Mesendoderm (in vitro differentiated cells): ENCODE results near the gene BABAM2.

ENCODE experiments used
- DNase-seq: peaks from one replicate; pipeline ENCODE4 v3.0.0; 2013
- H2AK5ac ChIP-seq: 2 replicates; pipeline ENCODE4 v1.6.1; 2013; ENCODE audit warnings: low read length, inconsistent platforms
- H2BK120ac ChIP-seq: 2 replicates; pipeline ENCODE4 v1.6.1; 2013; ENCODE audit warnings: low read depth, mild to moderate bottlenecking, low read length, moderate library complexity, mixed read lengths
- H2BK15ac ChIP-seq: replicated peaks from 2 replicates; pipeline ENCODE4 v1.6.1; 2013; ENCODE audit warnings: low read depth, mild to moderate bottlenecking, moderate library complexity
- H2BK5ac ChIP-seq: 2 replicates; pipeline ENCODE4 v1.6.1; 2013; ENCODE audit warnings: low read length, inconsistent platforms
- H3K18ac ChIP-seq: 2 replicates; pipeline ENCODE4 v1.6.1; 2013; ENCODE audit warnings: mild to moderate bottlenecking, low read length, mixed read lengths
- H3K23ac ChIP-seq: one replicate; pipeline ENCODE4 v1.6.1; 2013; ENCODE audit warnings: low read length
- H3K27ac ChIP-seq: 2 replicates; pipeline ENCODE4 v1.5.1; 2013; ENCODE audit warnings: low read depth, mild to moderate bottlenecking, inconsistent platforms, low read length, moderate library complexity
- H3K27me3 ChIP-seq: 2 replicates; pipeline ENCODE4 v1.6.1; 2013; ENCODE audit warnings: low read length, control low read depth, mild to moderate bottlenecking, inconsistent platforms; ENCODE audit not compliant: insufficient read depth, poor library complexity
- H3K36me3 ChIP-seq: 2 replicates; pipeline ENCODE4 v1.6.1; 2013; ENCODE audit warnings: low read length, inconsistent platforms; ENCODE audit not compliant: control insufficient read depth, insufficient read depth
- H3K4ac ChIP-seq: one replicate; pipeline ENCODE4 v1.6.1; 2013; ENCODE audit warnings: low read depth, mild to moderate bottlenecking, low read length, moderate library complexity
- H3K4me1 ChIP-seq: 2 replicates; pipeline ENCODE4 v1.6.1; 2013; ENCODE audit warnings: low read depth, low read length, inconsistent platforms; ENCODE audit not compliant: control insufficient read depth
- H3K4me2 ChIP-seq: 2 replicates; pipeline ENCODE4 v1.6.1; 2013; ENCODE audit warnings: low read length
- H3K4me3 ChIP-seq: 2 replicates; pipeline ENCODE4 v1.5.1; 2013; ENCODE audit warnings: mild to moderate bottlenecking, low read length
- H3K56ac ChIP-seq: one replicate; pipeline ENCODE4 v1.6.1; 2013; ENCODE audit warnings: low read length
- H3K79me1 ChIP-seq: 2 replicates; pipeline ENCODE4 v1.6.1; 2013; ENCODE audit warnings: low read length, inconsistent platforms
- H3K79me2 ChIP-seq: 2 replicates; pipeline ENCODE4 v1.6.1; 2013; ENCODE audit warnings: mild to moderate bottlenecking, low read length; ENCODE audit not compliant: control insufficient read depth, insufficient read depth
- H3K9ac ChIP-seq: 2 replicates; pipeline ENCODE4 v1.6.1; 2013; ENCODE audit warnings: low read length, inconsistent platforms
- H4K5ac ChIP-seq: one replicate; pipeline ENCODE4 v1.6.1; 2013; ENCODE audit warnings: low read length
- H4K8ac ChIP-seq: one replicate; pipeline ENCODE4 v1.6.1; 2013; ENCODE audit warnings: low read depth, mild to moderate bottlenecking, control low read depth, low read length, moderate library complexity
- WGBS: extraction: QIAGEN DNeasy Blood & Tissue Kit; methylation state at CpG from one replicate; pipeline ENCODE4 v1.1.7; 2013; ENCODE audit warnings: low lambda C conversion rate, missing lambda C conversion rate; ENCODE audit not compliant: insufficient coverage; ENCODE audit errors: extremely low coverage; 5-methylcytosine and 5-hydroxymethylcytosine counted together

Gene BABAM2

GRCh38 chr2:27960237-27960912 lies 69.8 kb downstream of the BABAM2 start:
- H4K8ac ChIP-seq, result no peak overlapping the region
- no peak overlapping the region for H2BK15ac ChIP-seq
- H2BK5ac ChIP-seq, result no peak overlapping the region
- no peak overlapping the region for H3K4me2 ChIP-seq
- no peak overlapping the region for H3K56ac ChIP-seq
- no CpG with 5 or more reads among the region's 4 CpGs for whole genome bisulfite sequencing
- no peak overlapping the region for H2BK120ac ChIP-seq
- H3K79me1 ChIP-seq, result no peaks in the 10 kb centered on the region
- H3K18ac ChIP-seq, result no peak overlapping the region
- no peaks in the 10 kb centered on the region for H3K4me1 ChIP-seq
- H3K27me3 ChIP-seq, result no peaks in the 10 kb centered on the region
- H2AK5ac ChIP-seq, result no peak overlapping the region
- no peaks in the 10 kb centered on the region for H3K79me2 ChIP-seq
- H3K36me3 ChIP-seq, result no peaks in the 10 kb centered on the region
- no peak overlapping the region for H3K27ac ChIP-seq
- no peak overlapping the region for H4K5ac ChIP-seq
- no peak overlapping the region for H3K4ac ChIP-seq
- H3K9ac ChIP-seq, result no peak overlapping the region
- H3K4me3 ChIP-seq, result no peak overlapping the region
- no peak overlapping the region for H3K23ac ChIP-seq
- no peak for DNase-seq

DNA sequence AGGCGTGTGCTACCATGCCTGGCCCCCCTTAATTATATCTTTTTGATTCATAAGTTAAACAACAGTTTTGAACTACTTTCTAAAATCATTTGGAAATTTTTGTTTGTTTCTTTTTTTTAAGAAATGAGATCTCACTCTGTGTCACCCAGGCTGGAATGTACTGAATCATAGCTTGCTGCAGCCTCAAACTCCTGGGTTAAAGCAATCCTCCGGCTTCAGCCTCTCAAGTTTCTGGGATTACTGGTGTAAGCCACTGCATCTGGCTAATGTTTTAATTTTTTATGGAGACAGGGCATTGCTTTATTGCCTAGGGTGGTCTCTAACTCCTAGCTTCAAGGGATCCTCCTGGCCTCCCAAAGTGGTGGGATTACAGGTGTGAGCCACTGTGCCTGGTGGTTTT lies 71.5 kb downstream of the BABAM2 start:
- Histone ChIP-seq H3K27ac (no peak overlapping the region), H3K4ac (no peak overlapping the region), H4K5ac (no peak overlapping the region), H4K8ac (no peak overlapping the region), H3K4me1 (no peaks in the 10 kb centered on the region), H2BK15ac (no peak overlapping the region), H3K79me1 (no peaks in the 10 kb centered on the region), H2BK5ac (no peak overlapping the region), H3K36me3 (no peaks in the 10 kb centered on the region), H3K4me2 (no peak overlapping the region), H3K79me2 (no peaks in the 10 kb centered on the region), H2AK5ac (no peak overlapping the region), H3K23ac (no peak overlapping the region), H3K9ac (no peak overlapping the region), H3K4me3 (no peak overlapping the region), H3K27me3 (no peaks in the 10 kb centered on the region), H2BK120ac (no peak overlapping the region), H3K56ac (no peak overlapping the region), H3K18ac (no peak overlapping the region)
- no CpG with 5 or more reads among the region's 2 CpGs for WGBS
- DNase-seq, result no peak

- Histone ChIP-seq H4K8ac (no peak overlapping the region), H3K79me2 (no peaks in the 10 kb centered on the region), H2AK5ac (no peak overlapping the region), H2BK120ac (no peak overlapping the region), H3K4me1 (no peaks in the 10 kb centered on the region), H3K18ac (no peak overlapping the region), H3K4ac (no peak overlapping the region), H3K27me3 (no peaks in the 10 kb centered on the region), H3K56ac (no peak overlapping the region), H3K27ac (no peak overlapping the region), H3K9ac (no peak overlapping the region), H4K5ac (no peak overlapping the region), H3K4me3 (no peak overlapping the region), H3K79me1 (no peaks in the 10 kb centered on the region), H3K36me3 (no peaks in the 10 kb centered on the region), H2BK5ac (no peak overlapping the region), H3K4me2 (no peak overlapping the region), H3K23ac (no peak overlapping the region), H2BK15ac (no peak overlapping the region)
- no peak for DNase-seq
- no CpG with 5 or more reads among the region's 1 CpG for WGBS
Observed at GRCh38 chr2:27963472-27963871, 72.9 kb downstream of the BABAM2 start.

DNA sequence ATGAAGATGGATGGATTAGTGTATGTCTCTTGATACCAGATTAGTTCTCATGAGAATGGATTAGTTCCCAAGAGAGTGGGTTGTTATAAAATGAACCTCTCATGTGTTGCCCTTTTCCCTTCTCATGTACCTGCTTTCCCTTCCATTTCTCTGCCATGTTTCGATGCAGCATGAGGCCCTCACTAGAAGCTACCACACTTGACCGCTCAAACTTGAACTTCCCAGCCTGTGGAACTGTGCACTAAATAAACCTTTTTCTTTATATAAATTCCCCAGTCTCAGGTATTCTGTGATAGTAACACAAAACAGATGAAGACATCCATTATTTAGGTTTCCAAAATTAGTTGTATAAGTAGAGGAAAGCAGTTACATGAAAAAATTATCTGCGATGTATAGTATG lies 73.5 kb downstream of the BABAM2 start:
- Histone ChIP-seq H4K5ac (no peak overlapping the region), H3K79me1 (no peaks in the 10 kb centered on the region), H2BK120ac (no peak overlapping the region), H2AK5ac (no peak overlapping the region), H3K23ac (no peak overlapping the region), H2BK15ac (no peak overlapping the region), H3K4me2 (no peak overlapping the region), H3K36me3 (no peaks in the 10 kb centered on the region), H3K9ac (no peak overlapping the region), H3K27me3 (no peaks in the 10 kb centered on the region), H3K79me2 (no peaks in the 10 kb centered on the region), H3K4ac (no peak overlapping the region), H3K56ac (no peak overlapping the region), H3K4me1 (no peaks in the 10 kb centered on the region), H3K4me3 (no peak overlapping the region), H2BK5ac (no peak overlapping the region), H4K8ac (no peak overlapping the region), H3K27ac (no peak overlapping the region), H3K18ac (no peak overlapping the region)
- no CpG with 5 or more reads among the region's 3 CpGs for WGBS
- DNase-seq, result no peak

DNA sequence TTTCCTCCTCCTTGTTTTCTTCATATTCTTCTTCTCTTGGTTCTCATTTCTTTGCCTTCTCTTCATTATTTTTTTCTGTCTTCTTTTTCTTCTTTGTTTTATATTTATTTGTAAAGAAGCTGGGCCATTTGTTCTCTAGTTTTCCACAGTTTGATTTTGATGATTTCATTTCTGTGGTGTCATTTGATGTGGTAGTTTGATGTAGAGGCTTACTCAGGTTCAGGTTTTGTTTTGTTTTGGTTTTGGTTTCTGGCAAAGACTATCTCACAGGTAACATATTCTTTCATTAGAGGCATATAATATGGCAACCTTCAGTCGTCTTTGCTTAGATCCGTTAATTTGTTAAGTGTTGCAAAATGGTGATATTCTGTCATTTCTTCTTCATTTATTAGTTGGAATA lies 75.3 kb downstream of the BABAM2 start:
- Histone ChIP-seq H3K4me3 (no peak overlapping the region), H3K79me2 (no peaks in the 10 kb centered on the region), H2BK5ac (no peak overlapping the region), H3K27me3 (no peaks in the 10 kb centered on the region), H3K9ac (no peak overlapping the region), H3K4ac (no peak overlapping the region), H3K36me3 (no peaks in the 10 kb centered on the region), H3K23ac (no peak overlapping the region), H2AK5ac (no peak overlapping the region), H3K4me2 (no peak overlapping the region), H3K27ac (no peak overlapping the region), H2BK15ac (no peak overlapping the region), H3K56ac (no peak overlapping the region), H3K79me1 (no peaks in the 10 kb centered on the region), H3K4me1 (no peaks in the 10 kb centered on the region), H4K5ac (no peak overlapping the region), H4K8ac (no peak overlapping the region), H2BK120ac (no peak overlapping the region), H3K18ac (no peak overlapping the region)
- no CpG with 5 or more reads among the region's 2 CpGs for WGBS
- no peak for DNase-seq

DNA sequence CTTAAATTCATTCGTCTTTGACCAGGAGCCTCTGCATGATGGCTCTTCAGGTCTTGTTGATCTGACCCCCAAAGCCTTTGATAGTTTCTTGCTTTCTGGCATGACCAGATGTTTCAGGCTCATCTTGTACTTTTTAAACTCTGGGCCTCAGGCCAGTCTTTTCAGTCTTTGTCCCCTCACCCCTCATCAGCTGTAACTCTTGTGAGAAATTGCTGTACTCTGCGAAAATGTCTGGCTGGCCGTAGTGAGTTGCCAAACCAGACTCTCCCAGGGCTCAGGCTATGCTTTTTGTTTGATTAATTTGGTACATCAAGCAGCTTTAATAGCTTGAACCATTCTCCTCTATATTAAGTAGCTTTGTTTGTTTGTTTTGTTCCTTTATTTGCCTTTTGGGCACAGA lies 75.9 kb downstream of the BABAM2 start:
- Histone ChIP-seq H4K5ac (no peak overlapping the region), H4K8ac (no peak overlapping the region), H3K79me1 (no peaks in the 10 kb centered on the region), H3K4ac (no peak overlapping the region), H3K79me2 (no peaks in the 10 kb centered on the region), H2BK5ac (no peak overlapping the region), H3K23ac (no peak overlapping the region), H3K9ac (no peak overlapping the region), H2AK5ac (no peak overlapping the region), H3K4me2 (no peak overlapping the region), H3K4me1 (no peaks in the 10 kb centered on the region), H3K4me3 (no peak overlapping the region), H3K18ac (no peak overlapping the region), H3K36me3 (no peaks in the 10 kb centered on the region), H2BK120ac (no peak overlapping the region), H3K27ac (no peak overlapping the region), H3K56ac (no peak overlapping the region), H2BK15ac (no peak overlapping the region), H3K27me3 (no peaks in the 10 kb centered on the region)
- WGBS, result no CpG with 5 or more reads among the region's 3 CpGs
- no peak for DNase-seq
